Mammary epithelial cell (primary cell): Measurements from ENCODE around the gene PLET1.

Source experiments
- EZH2 ChIP-seq: IDR thresholded peaks from 2 replicates; pipeline ENCODE4 v1.6.1; 2012; ENCODE audit warnings: low read length, inconsistent platforms, borderline replicate concordance
- TF ChIP-seq, protein P1 (sequence below), 2 donors: IDR thresholded peaks in 1 of 2; conservative IDR thresholded peaks in 1 of 2; 2 replicates each; pipeline ENCODE4 v1.5.1; 2011 to 2012; ENCODE audit warnings: inconsistent platforms in 2 of 2, low read length in 2 of 2, mild to moderate bottlenecking in 2 of 2, control low read depth in 1 of 2, low read depth in 1 of 2; ENCODE audit not compliant: insufficient read depth in 1 of 2; ENCODE audit errors: extremely low read depth in 1 of 2

DNA sequence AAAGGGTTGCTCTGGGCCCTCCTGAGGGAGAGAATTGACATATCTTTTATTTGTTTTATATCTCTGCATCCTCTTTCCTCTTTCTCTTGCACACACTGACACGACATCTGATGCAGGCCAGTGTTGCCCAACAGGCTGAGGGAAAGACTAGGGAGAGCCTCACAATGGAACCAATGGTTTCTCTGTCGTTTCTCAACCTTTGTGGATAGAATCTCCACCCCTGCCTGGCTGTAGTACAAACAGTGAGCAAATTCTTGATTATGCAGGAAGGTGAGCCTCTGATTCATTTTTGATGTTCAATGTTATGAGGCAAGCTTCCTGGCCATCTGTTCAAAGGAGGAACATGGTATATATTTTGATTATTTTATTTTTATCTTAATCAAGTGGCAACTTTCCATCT, 49.8 kb upstream of the PLET1 start:
- TF ChIP-seq, protein P1, sequence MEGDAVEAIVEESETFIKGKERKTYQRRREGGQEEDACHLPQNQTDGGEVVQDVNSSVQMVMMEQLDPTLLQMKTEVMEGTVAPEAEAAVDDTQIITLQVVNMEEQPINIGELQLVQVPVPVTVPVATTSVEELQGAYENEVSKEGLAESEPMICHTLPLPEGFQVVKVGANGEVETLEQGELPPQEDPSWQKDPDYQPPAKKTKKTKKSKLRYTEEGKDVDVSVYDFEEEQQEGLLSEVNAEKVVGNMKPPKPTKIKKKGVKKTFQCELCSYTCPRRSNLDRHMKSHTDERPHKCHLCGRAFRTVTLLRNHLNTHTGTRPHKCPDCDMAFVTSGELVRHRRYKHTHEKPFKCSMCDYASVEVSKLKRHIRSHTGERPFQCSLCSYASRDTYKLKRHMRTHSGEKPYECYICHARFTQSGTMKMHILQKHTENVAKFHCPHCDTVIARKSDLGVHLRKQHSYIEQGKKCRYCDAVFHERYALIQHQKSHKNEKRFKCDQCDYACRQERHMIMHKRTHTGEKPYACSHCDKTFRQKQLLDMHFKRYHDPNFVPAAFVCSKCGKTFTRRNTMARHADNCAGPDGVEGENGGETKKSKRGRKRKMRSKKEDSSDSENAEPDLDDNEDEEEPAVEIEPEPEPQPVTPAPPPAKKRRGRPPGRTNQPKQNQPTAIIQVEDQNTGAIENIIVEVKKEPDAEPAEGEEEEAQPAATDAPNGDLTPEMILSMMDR (conservative IDR thresholded peaks at IDR 0.05 in 1 of 2, IDR thresholded peaks at IDR 0.05 in 1 of 2; ENCODE audit: extremely low read depth in 1 of 2, insufficient read depth in 1 of 2, low read depth in 1 of 2, low read length in 2 of 2), result no peak
- no peak for TF ChIP-seq EZH2
